ELF-1 (cell line): ENCODE measurements around the gene REG3G.

Experiments
- DNase-seq: peaks from one replicate; pipeline ENCODE4 v3.0.0-alpha.2; 2016; ENCODE audit warnings: low read depth, low spot score

REG3G gene

GRCh38 chr2:79025421-79025820 is at the start of gene REG3G:
Gene REG3G (plus strand): TSS chr2:79025702. CDS start chr2:79026094, 392 bp downstream.
- no peak for DNase-seq

- DNase-seq, result no peak
Observed at GRCh38 chr2:78977661-78978145, 47.8 kb upstream of the REG3G start.

GRCh38 chr2:78978340-78978739 is 47.2 kb upstream of the REG3G start:
- peak; percentile 18 for DNase-seq

GRCh38 chr2:78979380-78980151 is 45.9 kb upstream of the REG3G start:
- peak; percentile 77 for DNase-seq

- no peak for DNase-seq
Observed at GRCh38 chr2:78980152-78980465, 45.4 kb upstream of the REG3G start.

GRCh38 chr2:78980871-78981270 is 44.6 kb upstream of the REG3G start:
- DNase-seq, result no peak

GRCh38 chr2:78982638-78983330 is 42.7 kb upstream of the REG3G start:
- no peak for DNase-seq

GRCh38 chr2:78984386-78984785 is 41.1 kb upstream of the REG3G start:
- DNase-seq, result no peak

- no peak for DNase-seq
Observed at GRCh38 chr2:78985558-78985957, 39.9 kb upstream of the REG3G start.

- no peak for DNase-seq
Observed at GRCh38 chr2:78989051-78989450, 36.5 kb upstream of the REG3G start.

GRCh38 chr2:78992451-78992806 is 33.1 kb upstream of the REG3G start:
- peak; percentile 59 for DNase-seq

GRCh38 chr2:78992807-78993517 is 32.5 kb upstream of the REG3G start:
- peak; percentile 86 for DNase-seq

- DNase-seq, result no peak
Observed at GRCh38 chr2:78993518-78994148, 31.9 kb upstream of the REG3G start.

- no peak for DNase-seq
Observed at GRCh38 chr2:78994789-78995188, 30.7 kb upstream of the REG3G start.

GRCh38 chr2:78999406-78999805 is 26.1 kb upstream of the REG3G start:
- DNase-seq, result no peak

- no peak for DNase-seq
Observed at GRCh38 chr2:79000008-79000576, 25.4 kb upstream of the REG3G start.

GRCh38 chr2:79001285-79001684 is 24.2 kb upstream of the REG3G start:
- no peak for DNase-seq

- DNase-seq, result no peak
Observed at GRCh38 chr2:79004680-79005079, 20.8 kb upstream of the REG3G start.

GRCh38 chr2:79005216-79005615 is 20.3 kb upstream of the REG3G start:
- DNase-seq, result peak; percentile 40

- no peak for DNase-seq
Observed at GRCh38 chr2:79009388-79009787, 16.1 kb upstream of the REG3G start.

GRCh38 chr2:79011496-79011895 is 14.0 kb upstream of the REG3G start:
- DNase-seq, result no peak

GRCh38 chr2:79013629-79014028 is 11.9 kb upstream of the REG3G start:
- no peak for DNase-seq
